ENCODE results near the gene SIVA1. TPM values are rescaled to one million over a fixed set of nuclear protein-coding genes. Genes with fewer than 3 reads are reported as not detected.

The SIVA1 gene
- total and polyA plus RNA-seq, 2 of the 4 experiments (the other 2 are of a cell fraction), result 166 to 184 TPM

- no peak overlapping the region for H4K8ac ChIP-seq (ENCODE audit: low read depth in 2 of 2, low read length in 2 of 2)
- H3K14ac ChIP-seq (replicated peaks; ENCODE audit: low read depth, low read length), result no peak overlapping the region
- no peak overlapping the region for H3K4me2 ChIP-seq (ENCODE audit: low read depth, low read length)
- no peak overlapping the region for H3K9ac ChIP-seq (ENCODE audit: low read depth, low read length)
- H4K91ac ChIP-seq (ENCODE audit: insufficient read depth, low read depth, low read length), result no peak overlapping the region
- no peak for TF ChIP-seq RCOR1 (IDR thresholded peaks at IDR 0.05; ENCODE audit: insufficient replicate concordance, low read length)
- TF ChIP-seq BHLHE40 (IDR thresholded peaks at IDR 0.05; ENCODE audit: low read depth, low read length), result no peak
- no peak for TF ChIP-seq RAD21 (IDR thresholded peaks at IDR 0.05; ENCODE audit: low read length)
- TF ChIP-seq USF2 (IDR thresholded peaks at IDR 0.05; ENCODE audit: low read depth, low read length), result no peak
- no peak for TF ChIP-seq MXI1 (IDR thresholded peaks at IDR 0.05; ENCODE audit: borderline replicate concordance, low read depth, low read length)
- TF ChIP-seq MAZ (IDR thresholded peaks at IDR 0.05; ENCODE audit: borderline replicate concordance, low read depth, low read length), result no peak
- TF ChIP-seq NFE2L2 (IDR thresholded peaks at IDR 0.05; ENCODE audit: low read depth, low read length), result no peak
- TF ChIP-seq POLR2A (IDR thresholded peaks at IDR 0.05; ENCODE audit: low read depth, low read length), result no peak
- TF ChIP-seq MAFK (IDR thresholded peaks at IDR 0.05; ENCODE audit: low read depth, low read length), result no peak
- no peak for TF ChIP-seq ELK1 (IDR thresholded peaks at IDR 0.05; ENCODE audit: borderline replicate concordance, low read depth, low read length)
- H3K27ac ChIP-seq (ENCODE audit: insufficient read depth, low read length), result no peak overlapping the region
- H3K36me3 ChIP-seq (ENCODE audit: control insufficient read depth, insufficient read depth, low read length), result peaks cover 37% of the 10 kb centered on the region
- H2AFZ ChIP-seq (replicated peaks; ENCODE audit: low read length, poor library complexity), result no peak overlapping the region
- H3K4me3 ChIP-seq (ENCODE audit: insufficient read depth, low read depth, low read length), result no peak overlapping the region
- in situ Hi-C loops (cut with MboI; ENCODE audit: low sequenced_read_pairs) (no loop called here), dilution Hi-C loops (cut with HindIII; ENCODE audit: low sequenced_read_pairs, unreplicated experiment) (no loop called here), intact Hi-C loops (cut with micrococcal nuclease) (no loop called here)
- H4K5ac ChIP-seq (ENCODE audit: low read depth, low read length), result no peak overlapping the region
- CTCF ChIA-PET, result no interaction called here
- no peak overlapping the region for H2AK5ac ChIP-seq (ENCODE audit: low read depth, low read length)
- H2BK5ac ChIP-seq (ENCODE audit: low read depth, low read length, poor library complexity, severe bottlenecking), result no peak overlapping the region
- H2BK20ac ChIP-seq (ENCODE audit: low read depth, low read length), result no peak overlapping the region
- H3K4me1 ChIP-seq (ENCODE audit: control insufficient read depth, insufficient read depth, low read length), result no peaks in the 10 kb centered on the region
- no peak overlapping the region for H3K56ac ChIP-seq (ENCODE audit: extremely low read depth, insufficient read depth, low read length)
- H4K20me1 ChIP-seq (ENCODE audit: insufficient read depth, low read length), result peaks cover 79% of the 10 kb centered on the region
- no peak overlapping the region for H3K23ac ChIP-seq (ENCODE audit: low read depth, low read length)
- ATAC-seq (ENCODE audit: low read depth) (no peak), DNase-seq (no peak)
- no peaks in the 10 kb centered on the region for H3K27me3 ChIP-seq (ENCODE audit: control insufficient read depth, insufficient read depth, low read length)
- H3K4ac ChIP-seq (ENCODE audit: low read depth, low read length), result no peak overlapping the region
- no peak overlapping the region for H2AK9ac ChIP-seq (replicated peaks; ENCODE audit: low read depth, low read length, poor library complexity)
- POLR2A ChIA-PET (ENCODE audit: unreplicated experiment), result no interaction called here
- WGBS, 2 experiments (ENCODE audit: extremely low coverage in 2 of 2, insufficient read length in 1 of 2), result 95% methylated on average over 4 of the region's 13 CpGs; no CpG with 5 or more reads in 1 of the 2 experiments
- BruUV-seq (replicated peaks), result no TSS peak
- H3K9me1 ChIP-seq (ENCODE audit: insufficient read depth, low read length), result no peaks in the 10 kb centered on the region
- no peak overlapping the region for H3K18ac ChIP-seq (ENCODE audit: low read depth, low read length)
- H3K79me1 ChIP-seq (ENCODE audit: low read depth in 1 of 2, low read length in 2 of 2), result peaks cover 9 to 51% of the 10 kb centered on the region in 2 experiments; a peak in 3 of 4 replicates
- H2BK15ac ChIP-seq (ENCODE audit: low read depth, low read length), result no peak overlapping the region
- no peak overlapping the region for H2BK120ac ChIP-seq (ENCODE audit: low read depth, low read length)
- H3K9me3 ChIP-seq (ENCODE audit: control insufficient read depth, insufficient read depth, low read length), result no peaks in the 10 kb centered on the region
These were observed 32.7 kb downstream of the SIVA1 start for GRCh38 chr14:104785708-104786080.
